Calu3 (cell line): ENCODE results near the gene ZNF283. TPM values are rescaled to one million over a fixed set of nuclear protein-coding genes. Genes with fewer than 3 reads are reported as not detected.

Experiments
- BruUV-seq: library from RNA; stranded (reverse); fragments of 400-500 nt; replicated peaks from 2 replicates; lab custom pipeline; 2021; lab: Mats Ljungman, UMichigan
- CTCF ChIA-PET: fragments of 300-600 bp; sonication (Branson Sonifier 250); formaldehyde crosslinking; loops from one replicate; lab custom pipeline; 2022; ENCODE audit warnings: antibody characterized with exemption; lab: Charles Lee
- DNase-seq: peaks from one replicate; pipeline ENCODE4 v3.0.0; 2022
- H3K27ac Mint-ChIP-seq: one replicate; pipeline ENCODE4 v1.8.0; 2022; ENCODE audit warnings: mixed read lengths; ENCODE audit not compliant: unreplicated experiment
- H3K27me3 Mint-ChIP-seq: one replicate; pipeline ENCODE4 v1.8.0; 2022; ENCODE audit warnings: mixed read lengths; ENCODE audit not compliant: unreplicated experiment
- H3K36me3 Mint-ChIP-seq: one replicate; pipeline ENCODE4 v1.8.0; 2022; ENCODE audit warnings: mild to moderate bottlenecking, moderate library complexity, mixed read lengths; ENCODE audit not compliant: insufficient read depth, unreplicated experiment
- H3K4me1 Mint-ChIP-seq: one replicate; pipeline ENCODE4 v1.8.0; 2022; ENCODE audit warnings: mild to moderate bottlenecking, low read depth, mixed read lengths; ENCODE audit not compliant: unreplicated experiment
- H3K4me3 Mint-ChIP-seq: one replicate; pipeline ENCODE4 v1.8.0; 2022; ENCODE audit warnings: mild to moderate bottlenecking, low read depth, moderate library complexity, mixed read lengths; ENCODE audit not compliant: unreplicated experiment
- H3K9me3 Mint-ChIP-seq: one replicate; pipeline ENCODE4 v1.8.0; 2022; ENCODE audit warnings: low read depth, mixed read lengths; ENCODE audit not compliant: unreplicated experiment
- CTCF ChIP-seq: fragments of 200-600 bp; IDR thresholded peaks from one replicate; pipeline ENCODE4 v1.8.0; 2022; ENCODE audit warnings: antibody characterized with exemption; ENCODE audit not compliant: unreplicated experiment
- intact Hi-C: fragments of 100-400 bp; cut with micrococcal nuclease; formaldehyde crosslinking; loops from one replicate; pipeline ENCODE4 v1.10.0; 2022; ENCODE audit not compliant: unreplicated experiment
- total RNA-seq: library from RNA; stranded (reverse); gene quantifications from 2 replicates; pipeline ENCODE4 v1.2.3, GENCODE V29; 2022

The ZNF283 gene
- total RNA-seq, 1 experiment from 2014 or later, result 12.9 TPM

- CTCF ChIA-PET, result interaction anchor here (0.6 kb wide), 1 partner anchor 323 kb away, joined by 3 read pairs; no protein-coding TSS in a partner anchor
- no peak for DNase-seq
- Mint-ChIP-seq H3K9me3 (peaks cover 8% of the 10 kb centered on the region), H3K36me3 (no peaks in the 10 kb centered on the region), H3K27me3 (no peaks in the 10 kb centered on the region), H3K4me1 (no peaks in the 10 kb centered on the region), H3K27ac (no peak overlapping the region), H3K4me3 (no peak overlapping the region)
- no TSS peak for BruUV-seq
- intact Hi-C loops, result no loop called here
- TF ChIP-seq CTCF, result no peak
Observed at GRCh38 chr19:43872547-43873336, 45.6 kb downstream of the ZNF283 start.

GRCh38 chr19:43880483-43880882, 53.4 kb downstream of the ZNF283 start:
- no peak for TF ChIP-seq CTCF
- no peaks in the 10 kb centered on the region for H3K27me3 Mint-ChIP-seq
- H3K4me1 Mint-ChIP-seq, result no peaks in the 10 kb centered on the region
- H3K27ac Mint-ChIP-seq, result no peak overlapping the region
- no peak for DNase-seq
- intact Hi-C loops, result no loop called here
- peaks cover 21% of the 10 kb centered on the region for H3K9me3 Mint-ChIP-seq
- H3K36me3 Mint-ChIP-seq, result no peaks in the 10 kb centered on the region
- no TSS peak for BruUV-seq
- CTCF ChIA-PET, result no interaction called here
- no peak overlapping the region for H3K4me3 Mint-ChIP-seq

GRCh38 chr19:43883864-43884263, 56.7 kb downstream of the ZNF283 start, which contains the start of gene ZNF404:
Gene ZNF404, minus strand, starts transcription at chr19:43883964.
- Mint-ChIP-seq H3K27ac (no peak within 1 kb of the TSS), H3K4me1 (no peaks in the 10 kb centered on the region), H3K27me3 (no peaks in the 10 kb centered on the region), H3K4me3 (no peak within 1 kb of the TSS), H3K36me3 (no peaks in the 10 kb centered on the region), H3K9me3 (peaks cover 27% of the 10 kb centered on the region)
- DNase-seq, result no peak
- CTCF ChIA-PET, result interaction anchor here (0.5 to 0.6 kb wide), 2 partner anchors 422 to 732 kb away, joined by 3 read pairs; no protein-coding TSS in a partner anchor
- BruUV-seq, result no TSS peak
- intact Hi-C loops, result no loop called here
- no peak for TF ChIP-seq CTCF

GRCh38 chr19:43895727-43896308, 68.7 kb downstream of the ZNF283 start:
- DNase-seq, result no peak
- no peak for TF ChIP-seq CTCF
- no peak overlapping the region for H3K27ac Mint-ChIP-seq
- no peaks in the 10 kb centered on the region for H3K36me3 Mint-ChIP-seq
- peaks cover 19% of the 10 kb centered on the region for H3K9me3 Mint-ChIP-seq
- no peaks in the 10 kb centered on the region for H3K4me1 Mint-ChIP-seq
- no peak overlapping the region for H3K4me3 Mint-ChIP-seq
- intact Hi-C loops, result no loop called here
- no TSS peak for BruUV-seq
- H3K27me3 Mint-ChIP-seq, result no peaks in the 10 kb centered on the region
- CTCF ChIA-PET, result no interaction called here

Other genes with a start within 250 kb of the ZNF283 start
- 34.2 and 36.1 TPM in 2 replicates for gene IRGQ, start 231.2 kb upstream of the ZNF283 start, total RNA-seq
- 19.4 and 20.7 TPM in 2 replicates for gene ZNF576, start 230.7 kb upstream of the ZNF283 start, total RNA-seq
- 1.9 and 2.0 TPM in 2 replicates for gene SRRM5, start 215.2 kb upstream of the ZNF283 start, total RNA-seq
- 32.8 and 33.2 TPM in 2 replicates for gene ZNF428, start 207.7 kb upstream of the ZNF283 start, total RNA-seq
- gene CADM4, start 187.5 kb upstream of the ZNF283 start, total RNA-seq, result 14.5 and 17.5 TPM in 2 replicates
- gene PLAUR, start 157.2 kb upstream of the ZNF283 start, total RNA-seq, result 78.2 and 147 TPM in 2 replicates
- gene IRGC, start 111.2 kb upstream of the ZNF283 start, total RNA-seq, result not detected in 2 replicates
- 69.1 and 85.5 TPM in 2 replicates for gene SMG9, start 72.4 kb upstream of the ZNF283 start, total RNA-seq
- 147 and 152 TPM in 2 replicates for gene KCNN4, start 46.3 kb upstream of the ZNF283 start, total RNA-seq
- 5.0 and 6.4 TPM in 2 replicates for gene LYPD5, start 24.9 kb upstream of the ZNF283 start, total RNA-seq
- 4.4 and 4.6 TPM in 2 replicates for gene ZNF404, start 56.6 kb downstream of the ZNF283 start, total RNA-seq
- gene ZNF45, start 108.0 kb downstream of the ZNF283 start, total RNA-seq, result 14.9 and 20.3 TPM in 2 replicates
- gene ZNF221, start 123.9 kb downstream of the ZNF283 start, total RNA-seq, result 6.3 and 8.3 TPM in 2 replicates
- 6.8 and 6.9 TPM in 2 replicates for gene ZNF155, start 156.9 kb downstream of the ZNF283 start, total RNA-seq
- gene ZNF230, start 175.6 kb downstream of the ZNF283 start, total RNA-seq, result 6.0 and 7.8 TPM in 2 replicates
- gene ZNF222, start 198.1 kb downstream of the ZNF283 start, total RNA-seq, result 5.3 and 6.5 TPM in 2 replicates
- 6.0 and 8.7 TPM in 2 replicates for gene ZNF223, start 224.7 kb downstream of the ZNF283 start, total RNA-seq
- 4.7 and 5.6 TPM in 2 replicates for gene ZNF284, start 244.8 kb downstream of the ZNF283 start, total RNA-seq